H54 (cell line): ENCODE measurements around the gene FAM120A.
A peak's percentile ranks its signal among the peaks of the same experiment; 100 is the strongest.

Experiments used
- DNase-seq: peaks from one replicate; pipeline ENCODE4 v3.0.0; 2011; ENCODE audit warnings: low spot score, mixed read lengths; ENCODE audit not compliant: insufficient read length
- FAIRE-seq: peaks from 3 replicates; lab custom pipeline; 2011; peaks lifted over from hg19 to GRCh38; lab: Jason Lieb, UNC
- POLR2A ChIP-seq: IDR thresholded peaks from 2 replicates; pipeline ENCODE4 v1.6.1; 2011; ENCODE audit warnings: low read depth, mild to moderate bottlenecking, low read length

FAM120A gene

DNA sequence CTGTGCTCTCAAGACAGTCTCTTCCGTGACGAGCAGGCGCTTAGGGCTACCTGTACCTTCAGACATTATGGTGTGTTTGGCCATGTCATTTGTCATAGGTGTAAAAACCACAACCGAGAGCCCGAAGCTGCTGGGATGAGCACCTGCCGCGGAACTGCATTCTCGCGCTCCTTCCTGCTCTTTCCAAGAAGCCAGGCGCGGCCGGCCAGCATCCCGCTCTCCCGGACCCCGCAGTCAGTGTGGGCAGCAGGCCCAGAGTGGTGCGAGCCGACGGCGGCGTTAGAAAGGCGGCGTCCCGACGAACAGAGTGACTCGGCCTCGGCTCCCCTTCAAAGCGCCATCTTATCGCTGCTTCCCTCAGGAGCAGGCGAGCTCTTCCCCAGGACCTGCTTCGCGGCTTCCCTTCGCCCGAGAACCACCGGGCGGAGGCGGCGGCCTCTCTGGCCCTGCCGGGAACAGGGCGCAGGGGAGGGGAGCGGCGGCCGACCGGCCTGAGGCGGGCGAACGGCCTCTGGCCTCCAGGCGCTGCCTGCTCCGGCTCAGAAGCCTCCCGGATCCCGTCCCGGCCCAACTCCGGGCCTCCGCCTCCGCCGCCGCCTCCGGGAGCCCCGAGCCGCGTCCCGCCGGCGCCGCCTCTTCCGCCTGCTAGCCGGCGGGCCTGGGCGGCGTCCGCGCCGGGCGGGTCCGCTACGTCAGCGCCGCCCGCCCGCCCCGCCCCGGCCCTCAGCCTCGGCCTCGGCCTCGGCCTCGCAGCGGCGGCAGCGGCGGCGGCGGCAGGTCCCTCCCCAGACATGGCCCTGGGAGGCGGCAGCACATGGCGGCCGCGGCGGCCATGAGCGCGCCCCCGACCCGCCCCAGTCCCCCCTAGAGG is at the start of gene FAM120A:
FAM120A (plus strand) TSS at position 741 of the 871 bp plus-strand sequence. CDS start 231 bp downstream, outside the sequence.
- DNase-seq, result peak; percentile 66
- peak; percentile 49 for TF ChIP-seq POLR2A
- FAIRE-seq, result peak; percentile 64

GRCh38 chr9:93406371-93406770 is 45.1 kb upstream of the FAM120A start:
- FAIRE-seq, result no peak
- DNase-seq, result no peak
- no peak for TF ChIP-seq POLR2A

- TF ChIP-seq POLR2A, result no peak
- no peak for DNase-seq
- FAIRE-seq, result no peak
These were observed 38.0 kb upstream of the FAM120A start for GRCh38 chr9:93413530-93413929.

DNA sequence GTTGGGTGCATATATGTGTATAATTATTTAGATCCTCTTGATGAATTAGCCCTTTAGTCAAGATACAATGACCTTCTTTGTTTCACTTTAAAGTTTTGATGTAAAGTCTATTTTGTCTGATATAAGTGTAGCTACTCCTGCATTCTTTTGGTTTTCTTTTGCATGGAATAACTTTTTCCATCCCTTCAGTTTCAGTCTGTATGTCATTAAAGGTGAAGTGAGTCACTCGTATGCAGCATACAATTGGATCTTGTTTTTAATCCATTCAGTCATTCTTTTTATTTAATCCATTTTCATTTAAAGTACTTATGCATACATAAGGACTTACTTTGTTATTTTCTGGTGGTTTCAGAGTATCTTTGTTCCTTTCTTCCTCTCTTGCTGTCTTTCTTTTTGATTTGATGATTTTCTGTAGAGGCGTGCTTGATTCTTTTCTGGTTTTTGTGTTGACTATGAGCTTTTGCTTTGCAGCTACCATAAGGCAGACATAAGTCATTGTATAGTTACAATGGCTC is 36.3 kb upstream of the FAM120A start:
- no peak for TF ChIP-seq POLR2A
- FAIRE-seq (no peak), DNase-seq (no peak)

GRCh38 chr9:93416530-93417235 is 34.8 kb upstream of the FAM120A start:
- no peak for TF ChIP-seq POLR2A
- FAIRE-seq (no peak), DNase-seq (no peak)

- no peak for TF ChIP-seq POLR2A
- FAIRE-seq (no peak), DNase-seq (no peak)
These were observed 33.9 kb upstream of the FAM120A start for GRCh38 chr9:93417538-93417937.

GRCh38 chr9:93419023-93419422 is 32.5 kb upstream of the FAM120A start:
- TF ChIP-seq POLR2A, result no peak
- no peak for FAIRE-seq
- DNase-seq, result no peak

DNA sequence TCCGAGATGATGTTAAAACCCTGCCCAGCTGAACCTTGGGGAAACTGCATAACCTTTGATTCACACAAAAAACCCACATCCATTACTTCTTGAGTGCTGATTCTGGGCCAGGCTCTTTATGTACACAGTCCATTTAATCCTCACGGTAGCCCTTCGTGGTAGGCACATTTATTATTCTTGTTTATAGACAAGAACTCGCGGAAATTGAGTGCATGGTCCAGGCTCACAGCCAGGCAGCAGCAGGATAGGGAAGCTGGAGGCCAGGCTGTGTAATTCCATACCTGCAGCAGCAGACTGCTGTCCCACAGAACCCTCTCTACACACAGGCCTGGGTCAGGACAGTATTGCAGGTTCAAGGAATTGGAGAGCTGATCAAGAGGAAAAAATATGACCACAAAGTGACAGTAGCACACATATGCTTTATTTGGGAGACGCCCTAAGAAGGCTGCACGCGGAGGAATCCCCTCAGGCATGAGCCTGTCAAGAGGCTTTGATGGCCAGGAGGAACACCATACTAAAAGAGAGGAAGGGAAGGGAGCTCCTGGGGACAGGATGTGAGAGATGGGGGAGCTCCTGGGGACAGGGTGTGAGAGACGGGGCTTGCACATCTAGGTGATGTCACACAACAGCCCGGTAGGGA is 28.4 kb upstream of the FAM120A start:
- TF ChIP-seq POLR2A, result no peak
- DNase-seq (no peak), FAIRE-seq (no peak)

- no peak for FAIRE-seq
- no peak for DNase-seq
- TF ChIP-seq POLR2A, result no peak
These were observed 23.7 kb upstream of the FAM120A start for GRCh38 chr9:93427655-93428379.

DNA sequence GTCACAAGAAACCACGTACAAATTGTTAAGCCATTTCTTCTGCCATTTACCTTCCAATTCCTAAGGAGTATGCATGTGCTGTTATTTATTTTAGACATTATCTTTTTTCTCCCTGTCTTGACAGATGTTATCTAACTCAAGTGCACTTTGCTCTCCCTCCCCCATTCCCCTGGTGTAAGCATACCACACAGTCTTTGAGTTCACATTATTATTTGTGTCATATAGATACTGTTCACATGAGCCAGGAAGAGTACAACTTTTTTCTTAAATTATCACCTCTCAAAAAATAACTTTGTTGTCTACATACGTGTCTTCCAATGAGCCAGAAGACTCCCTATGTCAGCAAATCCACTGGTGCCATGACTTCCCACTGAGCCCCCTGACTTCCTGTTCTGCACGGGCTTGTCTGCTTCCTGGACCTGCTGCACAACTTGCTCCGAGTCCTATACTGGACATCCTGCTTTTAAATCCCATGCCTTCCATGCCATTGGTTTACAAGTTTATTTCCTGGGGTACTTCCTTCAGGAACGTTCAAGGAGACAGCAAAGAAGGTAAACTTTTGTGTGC is 19.9 kb upstream of the FAM120A start:
- FAIRE-seq (no peak), DNase-seq (no peak)
- no peak for TF ChIP-seq POLR2A

DNA sequence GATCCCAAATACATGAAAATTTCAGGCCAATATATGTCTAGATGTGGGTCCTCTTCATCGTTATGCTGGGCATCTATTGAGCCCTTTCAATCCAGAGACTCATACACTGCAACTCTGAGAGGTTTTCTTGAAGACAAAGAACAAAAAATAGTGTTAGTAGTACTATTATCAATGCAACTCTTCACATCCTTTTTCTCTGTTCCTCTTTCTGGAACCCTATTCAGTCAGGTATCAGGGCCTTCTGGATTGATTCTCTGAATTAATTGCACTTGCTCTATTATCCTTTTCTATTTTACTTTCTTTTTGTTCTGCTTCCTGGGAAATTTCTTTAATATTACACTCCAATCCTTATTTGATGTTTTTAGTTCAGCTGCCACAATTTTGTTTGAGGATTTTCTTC is 18.5 kb upstream of the FAM120A start:
- FAIRE-seq, result no peak
- no peak for DNase-seq
- TF ChIP-seq POLR2A, result no peak

DNA sequence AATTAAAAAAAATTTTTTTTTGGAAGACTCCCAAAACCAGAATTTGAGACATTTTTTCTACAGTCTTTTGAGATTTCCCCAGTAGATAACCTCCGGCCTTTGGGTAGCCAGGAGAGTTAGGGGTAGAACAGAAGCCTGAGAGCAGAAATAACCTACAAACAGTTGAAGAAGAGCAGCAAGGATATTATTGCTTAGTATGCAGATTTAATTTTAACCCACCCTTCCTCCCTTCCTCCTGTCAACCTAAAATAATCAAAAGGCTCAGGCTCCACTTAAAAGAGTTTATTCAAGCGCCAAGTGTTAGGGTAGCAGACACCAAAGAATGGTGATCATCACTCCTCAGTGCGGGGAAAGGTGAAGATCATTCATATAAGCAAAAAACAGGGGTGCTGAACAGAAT is 17.4 kb upstream of the FAM120A start:
- no peak for TF ChIP-seq POLR2A
- DNase-seq (no peak), FAIRE-seq (no peak)

- no peak for DNase-seq
- FAIRE-seq, result no peak
- TF ChIP-seq POLR2A, result no peak
These were observed 16.1 kb upstream of the FAM120A start for GRCh38 chr9:93435386-93435785.
